Mononuclear cell (primary cell): ENCODE results near the gene NDOR1. TPM values are rescaled to one million over a fixed set of nuclear protein-coding genes. Genes with fewer than 3 reads are reported as not detected.
"Not testable (repeated sequence)": the region's sequence is repeated elsewhere in the genome, so short reads cannot be mapped to it uniquely, and the experiment has no call there.

Experiments
- H3K27me3 ChIP-seq: 2 replicates; pipeline ENCODE4 v1.6.0; 2011; ENCODE audit warnings: low read length, control low read depth; ENCODE audit not compliant: insufficient read depth
- H3K4me1 ChIP-seq: 2 replicates; pipeline ENCODE4 v1.5.1; 2011; ENCODE audit warnings: mild to moderate bottlenecking, low read length, control low read depth; ENCODE audit not compliant: insufficient read depth
- H3K4me3 ChIP-seq: 2 replicates; pipeline ENCODE4 v1.5.1; 2011; ENCODE audit warnings: mild to moderate bottlenecking, low read length, moderate library complexity
- H3K9me3 ChIP-seq: 2 replicates; pipeline ENCODE4 v1.5.1; 2011; ENCODE audit warnings: low read depth, mild to moderate bottlenecking, control low read depth, low read length
- total RNA-seq: library from RNA; depleted of rRNA; stranded (reverse); fragments of >200 nt; gene quantifications from one replicate; pipeline ENCODE4 v1.2.3, GENCODE V29; 2012

The NDOR1 gene
- total RNA-seq, 1 donor = 9.2 TPM

DNA sequence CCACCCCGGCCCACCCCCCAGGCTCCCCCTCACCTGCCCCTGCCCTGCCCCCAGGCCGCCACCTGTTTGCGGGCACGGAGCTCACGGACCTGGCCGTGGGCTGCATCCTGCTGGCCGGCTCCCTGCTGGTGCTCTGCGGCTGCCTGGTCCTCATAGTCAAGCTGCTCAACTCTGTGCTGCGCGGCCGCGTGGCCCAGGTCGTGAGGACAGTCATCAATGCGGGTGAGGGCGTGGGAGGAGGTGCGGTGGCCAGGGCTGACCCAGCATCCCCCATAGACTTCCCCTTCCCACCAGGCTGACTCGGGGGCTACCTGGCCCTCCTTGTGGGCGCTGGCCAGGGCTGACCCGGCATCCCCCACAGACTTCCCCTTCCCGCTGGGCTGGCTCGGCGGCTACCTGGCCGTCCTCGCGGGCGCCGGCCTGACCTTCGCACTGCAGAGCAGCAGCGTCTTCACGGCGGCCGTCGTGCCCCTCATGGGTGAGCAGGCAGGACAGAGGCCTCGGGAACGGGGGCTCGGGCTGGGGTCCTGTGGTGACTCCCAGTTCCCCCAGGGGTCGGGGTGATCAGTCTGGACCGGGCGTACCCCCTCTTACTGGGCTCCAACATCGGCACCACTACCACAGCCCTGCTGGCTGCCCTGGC lies 28.7 kb downstream of the NDOR1 start:
- no peak overlapping the region for H3K4me3 ChIP-seq
- H3K27me3 ChIP-seq = no peaks in the 10 kb centered on the region
- H3K9me3 ChIP-seq = no peaks in the 10 kb centered on the region
- peaks cover 24% of the 10 kb centered on the region for H3K4me1 ChIP-seq

DNA sequence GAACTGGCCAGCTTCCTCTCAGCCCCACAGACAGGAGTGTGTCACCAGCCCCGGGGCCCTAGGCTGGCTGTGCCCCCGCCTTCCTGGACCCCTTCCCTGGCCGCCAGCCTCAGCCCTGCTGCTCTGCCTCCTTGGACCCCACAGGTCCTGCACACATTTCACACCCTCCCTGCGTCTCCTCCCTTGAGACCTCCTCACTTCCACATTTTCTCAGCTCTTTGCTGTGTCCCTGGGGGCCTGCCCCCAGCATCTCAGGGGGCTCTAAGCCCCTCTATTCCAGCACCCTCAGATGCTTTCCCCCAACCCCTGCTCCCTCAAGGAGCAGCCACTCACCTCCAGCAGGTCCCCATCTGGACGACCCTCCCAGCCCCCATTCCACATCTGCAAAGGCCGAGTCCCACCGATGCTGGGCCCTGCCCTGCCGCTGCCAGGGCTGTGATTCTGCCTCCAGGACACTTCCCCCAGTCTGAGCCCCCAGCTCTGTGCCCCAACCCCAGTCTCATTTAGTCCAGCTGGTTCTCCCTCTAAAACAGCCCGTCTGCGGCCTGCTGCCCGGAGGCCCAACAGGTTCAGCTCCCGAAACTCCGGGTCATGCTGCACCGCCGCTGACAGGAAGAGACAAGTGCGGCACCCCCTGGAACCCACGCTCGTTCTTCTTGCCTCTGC lies 29.4 kb downstream of the NDOR1 start:
- Histone ChIP-seq H3K9me3 (no peaks in the 10 kb centered on the region), H3K4me1 (peaks cover 31% of the 10 kb centered on the region), H3K4me3 (no peak overlapping the region), H3K27me3 (no peaks in the 10 kb centered on the region)

DNA sequence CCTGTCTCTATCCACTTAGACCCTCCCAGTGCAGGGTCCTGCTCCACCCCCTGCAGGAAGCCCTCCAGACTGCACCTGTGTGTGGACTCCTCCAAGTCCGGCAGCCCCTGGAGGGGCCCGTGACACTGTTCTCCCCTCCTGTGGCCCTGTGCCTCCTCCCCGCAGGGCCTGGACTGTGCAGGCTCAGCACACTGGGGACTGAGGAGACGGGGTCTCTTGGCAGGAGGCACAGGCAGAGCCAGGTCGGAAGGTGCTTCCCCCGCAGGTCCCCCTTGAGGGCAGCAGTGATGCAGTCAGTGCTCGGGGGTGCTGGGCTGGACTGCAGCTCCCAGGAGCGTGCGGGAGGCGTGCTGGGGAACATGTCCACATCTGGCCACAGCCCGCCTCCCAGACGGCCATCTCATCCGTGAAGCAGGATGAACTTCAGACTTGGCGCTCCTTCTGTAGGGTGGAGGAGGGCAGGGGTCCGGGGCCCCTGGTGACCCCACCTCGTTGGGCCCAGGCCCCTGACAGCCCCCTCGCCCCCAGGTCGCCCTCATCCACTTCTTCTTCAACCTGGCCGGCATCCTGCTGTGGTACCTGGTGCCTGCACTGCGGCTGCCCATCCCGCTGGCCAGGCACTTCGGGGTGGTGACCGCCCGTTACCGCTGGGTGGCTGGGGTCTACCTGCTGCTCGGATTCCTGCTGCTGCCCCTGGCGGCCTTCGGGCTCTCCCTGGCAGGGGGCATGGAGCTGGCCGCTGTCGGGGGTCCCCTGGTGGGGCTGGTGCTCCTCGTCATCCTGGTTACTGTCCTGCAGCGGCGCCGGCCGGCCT lies 30.1 kb downstream of the NDOR1 start:
- Histone ChIP-seq H3K4me1 (peaks cover 38% of the 10 kb centered on the region), H3K4me3 (no peak overlapping the region), H3K9me3 (no peaks in the 10 kb centered on the region), H3K27me3 (no peaks in the 10 kb centered on the region)

DNA sequence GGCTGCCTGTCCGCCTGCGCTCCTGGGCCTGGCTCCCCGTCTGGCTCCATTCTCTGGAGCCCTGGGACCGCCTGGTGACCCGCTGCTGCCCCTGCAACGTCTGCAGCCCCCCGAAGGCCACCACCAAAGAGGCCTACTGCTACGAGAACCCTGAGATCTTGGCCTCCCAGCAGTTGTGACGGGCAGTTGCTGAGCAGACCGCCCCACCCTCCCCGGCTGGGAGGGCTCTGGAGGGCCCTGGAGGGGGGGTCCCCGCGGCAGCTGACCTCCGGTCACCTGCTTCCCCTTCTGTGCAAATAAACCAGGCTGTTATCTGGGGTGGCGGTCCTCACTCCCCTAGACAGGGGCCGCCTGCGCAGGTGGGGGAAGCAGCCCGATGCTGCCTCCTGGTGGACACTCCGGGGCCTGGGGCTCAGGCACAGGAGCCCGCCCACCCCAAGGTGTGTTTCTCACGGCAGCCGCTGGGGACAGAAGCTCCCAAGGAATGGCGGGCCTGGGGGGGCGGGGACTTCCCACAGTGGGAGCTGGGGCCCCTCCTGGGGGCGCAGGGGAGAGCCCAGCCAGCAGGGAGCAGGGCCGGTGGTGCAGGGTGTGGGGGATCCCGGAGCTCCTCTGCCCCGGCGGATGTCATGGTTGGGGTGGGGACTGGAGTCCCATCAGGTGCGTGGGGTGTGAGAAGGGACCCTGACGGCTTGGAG lies 30.9 kb downstream of the NDOR1 start:
- Histone ChIP-seq H3K4me1 (peaks cover 38% of the 10 kb centered on the region), H3K4me3 (no peak overlapping the region), H3K9me3 (no peaks in the 10 kb centered on the region), H3K27me3 (no peaks in the 10 kb centered on the region)

DNA sequence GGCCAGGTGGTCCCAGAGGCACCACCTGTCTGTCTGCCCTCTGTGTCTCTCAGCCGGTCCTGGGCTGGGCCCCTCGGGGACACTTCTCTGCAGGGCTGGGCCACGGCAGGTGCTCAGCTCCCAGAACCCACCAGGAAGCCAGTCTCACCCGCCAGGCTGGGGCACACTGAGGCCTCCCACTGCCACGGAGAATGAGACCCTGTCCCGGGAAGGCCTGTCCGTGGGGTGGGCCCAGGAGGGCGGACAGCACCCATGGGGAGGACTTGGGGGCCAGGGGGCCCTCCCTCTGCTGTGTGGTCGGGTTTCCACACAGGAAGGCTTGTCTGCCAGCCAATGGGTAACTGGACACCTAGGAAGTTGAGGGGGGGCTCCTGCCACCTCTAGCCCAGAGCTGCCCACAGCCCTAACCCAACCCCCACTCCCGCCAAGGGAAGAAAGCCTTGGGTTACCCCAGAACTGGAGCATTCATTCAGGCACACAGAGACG lies 31.5 kb downstream of the NDOR1 start:
- Histone ChIP-seq H3K27me3 (no peaks in the 10 kb centered on the region), H3K9me3 (no peaks in the 10 kb centered on the region), H3K4me1 (peaks cover 41% of the 10 kb centered on the region), H3K4me3 (no peak overlapping the region)

DNA sequence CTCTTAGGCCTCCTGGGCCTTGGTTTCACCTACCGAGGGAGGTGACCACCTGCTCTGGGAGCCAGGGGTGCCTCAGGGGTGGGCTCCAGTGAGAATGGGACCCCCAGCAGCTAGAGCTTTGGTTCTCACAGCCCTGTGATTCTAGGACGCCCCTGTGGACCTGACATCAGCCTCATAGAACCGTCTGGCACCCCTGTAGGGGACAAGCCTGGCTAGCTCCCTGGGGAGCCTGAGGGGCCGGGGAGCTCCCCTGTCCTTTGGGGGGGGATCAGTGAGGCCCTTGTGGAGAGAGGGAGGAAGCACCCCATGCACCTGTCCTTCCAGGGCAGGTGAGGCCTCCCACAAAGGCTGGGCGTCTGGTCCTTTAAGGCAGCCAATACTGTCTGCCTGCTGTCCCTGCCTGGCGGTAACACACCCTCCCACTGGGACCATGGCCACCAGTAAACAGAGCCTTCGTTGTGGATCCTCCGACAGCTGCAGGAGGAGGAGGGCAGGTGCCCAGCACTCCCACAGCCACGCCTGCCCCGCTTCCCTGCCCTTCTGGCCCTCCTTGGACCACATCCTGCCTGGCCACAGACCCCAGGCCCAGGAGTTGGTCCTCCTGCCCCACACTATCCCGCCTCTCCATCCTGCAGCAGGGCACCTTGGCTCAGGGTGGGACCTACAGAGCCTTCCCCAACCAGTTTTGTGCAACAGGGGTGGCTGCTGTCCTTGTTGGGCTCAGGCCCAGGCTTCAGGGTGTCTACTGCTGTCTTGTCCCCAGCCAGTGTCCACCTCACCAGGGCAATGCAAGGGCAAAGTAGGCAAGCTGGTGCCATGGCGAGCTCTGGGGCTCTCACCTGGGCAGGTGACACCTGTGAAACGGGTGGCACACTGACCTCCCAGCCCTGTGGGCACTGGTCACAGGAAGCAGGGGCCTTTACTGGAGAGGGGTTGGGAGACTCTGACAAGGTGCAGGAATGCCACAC lies 32.5 kb downstream of the NDOR1 start:
- Histone ChIP-seq H3K9me3 (no peaks in the 10 kb centered on the region), H3K27me3 (no peaks in the 10 kb centered on the region), H3K4me3 (no peak overlapping the region), H3K4me1 (peaks cover 52% of the 10 kb centered on the region)

DNA sequence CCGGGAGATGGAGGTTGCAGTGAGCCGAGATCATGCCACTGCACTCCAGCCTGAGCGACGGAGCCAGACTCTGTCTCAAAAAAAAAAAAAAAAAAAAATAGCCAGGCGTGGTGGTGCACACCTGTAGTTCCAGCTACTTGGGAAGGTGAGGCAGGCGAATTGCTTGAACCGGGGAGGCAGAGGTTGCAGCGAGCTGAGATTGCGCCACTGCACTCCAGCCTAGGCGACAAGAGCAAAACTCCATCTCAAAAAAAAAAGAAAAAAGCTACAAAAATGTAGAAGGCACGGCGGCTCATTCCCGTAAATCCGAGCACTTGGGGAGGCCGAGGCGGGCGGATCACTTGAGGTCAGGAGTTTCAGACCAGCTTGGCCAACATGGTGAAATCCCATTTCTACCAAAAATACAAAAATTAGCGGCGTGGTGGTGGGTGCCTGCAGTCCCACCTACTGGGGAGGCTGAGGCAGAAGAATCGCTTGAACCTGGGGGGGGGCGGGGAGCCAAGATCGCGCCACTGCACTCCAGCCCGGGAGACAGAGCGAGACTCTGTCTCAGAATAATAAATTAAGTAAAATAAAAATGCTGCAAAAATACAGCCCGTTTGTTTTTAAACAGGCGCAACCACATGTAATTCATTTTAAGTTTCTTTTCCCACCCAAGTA lies 34.2 kb downstream of the NDOR1 start:
- H3K4me3 ChIP-seq = peak overlapping the region; percentile 61
- not testable (repeated sequence) for H3K27me3 ChIP-seq, H3K9me3 ChIP-seq
- H3K4me1 ChIP-seq = peaks cover 55% of the 10 kb centered on the region

DNA sequence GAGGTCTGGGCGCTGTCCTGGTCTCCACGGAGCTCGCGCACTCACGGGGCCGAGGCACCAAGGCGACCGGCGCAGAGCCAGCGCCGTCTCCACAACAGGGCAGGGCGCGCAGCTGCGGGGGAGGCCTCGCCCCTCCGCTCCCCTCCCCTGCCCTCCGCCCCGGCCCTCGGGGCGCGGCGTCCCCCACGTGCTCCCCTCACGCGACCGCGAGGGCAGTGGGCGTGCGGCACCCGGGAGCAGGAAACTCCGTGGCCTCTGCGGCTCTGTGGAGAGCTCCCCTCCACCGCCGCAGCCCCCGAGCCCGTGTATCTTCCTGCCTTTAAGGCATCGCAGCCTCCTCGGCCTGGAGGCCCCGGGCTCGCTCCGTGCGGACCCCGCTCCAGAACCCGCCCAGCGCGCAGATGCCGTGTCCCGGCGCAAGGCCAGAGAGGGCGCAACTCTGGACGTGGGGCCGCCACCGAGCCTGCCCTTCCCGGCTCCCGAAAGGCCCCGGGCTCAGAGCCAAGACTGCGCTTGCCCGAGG lies 34.9 kb downstream of the NDOR1 start:
- no peaks in the 10 kb centered on the region for H3K9me3 ChIP-seq
- peaks cover 55% of the 10 kb centered on the region for H3K4me1 ChIP-seq
- H3K27me3 ChIP-seq = no peaks in the 10 kb centered on the region
- H3K4me3 ChIP-seq = peak overlapping the region; percentile 61

DNA sequence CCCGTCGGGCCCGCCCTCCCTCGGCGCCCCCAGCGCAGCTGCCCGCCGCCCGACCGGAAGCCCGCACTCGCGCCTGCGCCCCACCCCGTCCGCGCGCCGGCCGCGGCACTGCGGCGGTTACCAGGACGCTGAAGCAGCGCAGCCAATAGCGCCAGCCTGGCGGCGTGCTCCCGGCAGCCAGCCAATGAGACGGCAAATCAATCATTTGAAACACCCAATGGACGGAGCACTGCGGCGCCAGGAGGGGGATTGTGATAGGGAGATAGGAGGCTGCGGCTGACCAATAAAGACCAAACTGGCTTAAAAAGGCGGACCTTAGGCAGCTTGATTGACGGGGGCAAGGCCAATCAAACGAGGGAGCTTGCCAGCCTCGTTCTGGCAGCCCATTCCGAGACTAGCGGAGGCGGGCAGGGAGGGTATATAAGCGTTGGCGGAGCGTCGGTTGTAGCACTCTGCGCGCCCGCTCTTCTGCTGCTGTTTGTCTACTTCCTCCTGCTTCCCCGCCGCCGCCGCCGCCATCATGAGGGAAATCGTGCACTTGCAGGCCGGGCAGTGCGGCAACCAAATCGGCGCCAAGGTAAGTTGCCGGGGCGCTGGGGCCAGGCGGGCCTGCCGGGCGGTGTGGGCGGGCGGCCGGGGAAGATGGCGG lies 35.5 kb downstream of the NDOR1 start, which contains the start of gene TUBB4B:
TSS of gene TUBB4B (plus strand) at position 447 of the 649 bp plus-strand sequence. CDS start at position 521, 74 bp downstream.
- Histone ChIP-seq H3K4me1 (peaks cover 53% of the 10 kb centered on the region), H3K9me3 (no peaks in the 10 kb centered on the region), H3K4me3 (peak within 1 kb of the TSS; percentile 65), H3K27me3 (no peaks in the 10 kb centered on the region)

DNA sequence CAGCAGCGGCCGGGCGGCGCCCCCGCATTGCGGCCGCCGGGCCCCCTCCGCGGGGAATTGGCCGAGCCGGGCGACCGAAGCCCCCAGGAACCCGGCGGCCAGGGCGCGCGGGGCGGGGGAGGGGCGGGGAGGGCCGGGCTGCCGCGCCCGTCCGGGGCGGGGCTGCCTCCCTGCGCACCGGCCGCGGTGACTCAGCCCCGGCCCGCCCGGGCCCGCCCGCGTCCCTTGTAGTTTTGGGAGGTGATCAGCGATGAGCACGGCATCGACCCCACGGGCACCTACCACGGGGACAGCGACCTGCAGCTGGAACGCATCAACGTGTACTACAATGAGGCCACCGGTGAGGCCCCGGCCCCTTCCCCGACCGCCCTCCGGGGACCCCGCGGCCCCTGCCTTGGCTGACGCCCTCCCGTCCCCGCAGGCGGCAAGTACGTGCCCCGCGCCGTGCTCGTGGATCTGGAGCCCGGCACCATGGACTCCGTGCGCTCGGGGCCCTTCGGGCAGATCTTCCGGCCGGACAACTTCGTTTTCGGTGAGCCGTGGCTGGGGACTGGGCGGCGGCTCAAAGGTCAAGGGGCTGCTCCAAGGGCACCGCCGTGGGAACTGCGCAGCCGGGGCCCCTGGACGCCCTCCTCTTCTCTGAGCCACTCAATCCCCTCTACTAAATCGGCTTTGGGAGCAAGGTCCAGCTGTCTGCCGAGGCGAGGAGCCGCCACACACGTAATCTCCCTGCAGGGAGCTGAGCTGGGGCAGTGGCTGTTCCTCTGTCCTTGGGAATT lies 36.2 kb downstream of the NDOR1 start:
- H3K9me3 ChIP-seq = no peaks in the 10 kb centered on the region
- peak overlapping the region; percentile 65 for H3K4me3 ChIP-seq
- peaks cover 46% of the 10 kb centered on the region for H3K4me1 ChIP-seq
- H3K27me3 ChIP-seq = no peaks in the 10 kb centered on the region

DNA sequence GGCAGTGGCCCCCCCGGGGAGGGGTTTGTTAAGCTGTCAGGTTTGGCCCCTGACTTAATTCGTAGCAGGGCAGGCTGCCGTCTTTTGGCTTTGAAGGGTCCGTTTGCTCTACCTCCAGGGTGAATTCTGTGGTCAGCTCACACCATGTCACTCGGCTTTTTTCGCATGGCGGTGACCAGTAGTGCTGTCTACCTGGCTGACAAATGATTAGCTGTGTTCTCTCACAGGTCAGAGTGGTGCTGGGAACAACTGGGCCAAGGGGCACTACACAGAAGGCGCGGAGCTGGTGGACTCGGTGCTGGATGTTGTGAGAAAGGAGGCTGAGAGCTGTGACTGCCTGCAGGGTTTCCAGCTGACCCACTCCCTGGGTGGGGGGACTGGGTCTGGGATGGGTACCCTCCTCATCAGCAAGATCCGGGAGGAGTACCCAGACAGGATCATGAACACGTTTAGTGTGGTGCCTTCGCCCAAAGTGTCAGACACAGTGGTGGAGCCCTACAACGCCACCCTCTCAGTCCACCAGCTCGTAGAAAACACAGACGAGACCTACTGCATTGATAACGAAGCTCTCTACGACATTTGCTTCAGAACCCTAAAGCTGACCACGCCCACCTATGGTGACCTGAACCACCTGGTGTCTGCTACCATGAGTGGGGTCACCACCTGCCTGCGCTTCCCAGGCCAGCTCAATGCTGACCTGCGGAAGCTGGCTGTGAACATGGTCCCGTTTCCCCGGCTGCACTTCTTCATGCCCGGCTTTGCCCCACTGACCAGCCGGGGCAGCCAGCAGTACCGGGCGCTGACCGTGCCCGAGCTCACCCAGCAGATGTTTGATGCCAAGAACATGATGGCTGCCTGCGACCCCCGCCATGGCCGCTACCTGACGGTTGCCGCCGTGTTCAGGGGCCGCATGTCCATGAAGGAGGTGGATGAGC lies 37.0 kb downstream of the NDOR1 start:
- peaks cover 38% of the 10 kb centered on the region for H3K4me1 ChIP-seq
- no peaks in the 10 kb centered on the region for H3K9me3 ChIP-seq
- peak overlapping the region; percentile 65 for H3K4me3 ChIP-seq
- no peaks in the 10 kb centered on the region for H3K27me3 ChIP-seq

DNA sequence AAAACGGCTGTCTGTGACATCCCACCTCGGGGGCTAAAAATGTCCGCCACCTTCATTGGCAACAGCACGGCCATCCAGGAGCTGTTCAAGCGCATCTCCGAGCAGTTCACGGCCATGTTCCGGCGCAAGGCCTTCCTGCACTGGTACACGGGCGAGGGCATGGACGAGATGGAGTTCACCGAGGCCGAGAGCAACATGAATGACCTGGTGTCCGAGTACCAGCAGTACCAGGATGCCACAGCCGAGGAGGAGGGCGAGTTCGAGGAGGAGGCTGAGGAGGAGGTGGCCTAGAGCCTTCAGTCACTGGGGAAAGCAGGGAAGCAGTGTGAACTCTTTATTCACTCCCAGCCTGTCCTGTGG lies 37.7 kb downstream of the NDOR1 start:
- H3K4me3 ChIP-seq = not testable (repeated sequence)

More for the DNA sequence above, 37.7 kb downstream of the NDOR1 start:
- H3K4me1 ChIP-seq = peaks cover 38% of the 10 kb centered on the region
- H3K27me3 ChIP-seq, H3K9me3 ChIP-seq: not testable (repeated sequence)
